OCI-LY7 (cell line): ENCODE measurements around the gene CYP39A1.

ENCODE experiments used
- EZH2phosphoT487 ChIP-seq: fragments of 200-600 bp; sonication (generic); IDR thresholded peaks from 2 replicates; pipeline ENCODE4 v1.6.1; 2018; ENCODE audit warnings: low read depth, borderline replicate concordance, mild to moderate bottlenecking, mixed run types, antibody characterized with exemption, low read length, moderate library complexity, mixed read lengths
- TF ChIP-seq, protein P1 (sequence below): fragments of 200-600 bp; sonication (generic); conservative IDR thresholded peaks from 2 replicates; pipeline ENCODE4 v1.5.1; 2014; ENCODE audit warnings: mild to moderate bottlenecking, antibody characterized with exemption, low read length, moderate library complexity, mixed read lengths

DNA sequence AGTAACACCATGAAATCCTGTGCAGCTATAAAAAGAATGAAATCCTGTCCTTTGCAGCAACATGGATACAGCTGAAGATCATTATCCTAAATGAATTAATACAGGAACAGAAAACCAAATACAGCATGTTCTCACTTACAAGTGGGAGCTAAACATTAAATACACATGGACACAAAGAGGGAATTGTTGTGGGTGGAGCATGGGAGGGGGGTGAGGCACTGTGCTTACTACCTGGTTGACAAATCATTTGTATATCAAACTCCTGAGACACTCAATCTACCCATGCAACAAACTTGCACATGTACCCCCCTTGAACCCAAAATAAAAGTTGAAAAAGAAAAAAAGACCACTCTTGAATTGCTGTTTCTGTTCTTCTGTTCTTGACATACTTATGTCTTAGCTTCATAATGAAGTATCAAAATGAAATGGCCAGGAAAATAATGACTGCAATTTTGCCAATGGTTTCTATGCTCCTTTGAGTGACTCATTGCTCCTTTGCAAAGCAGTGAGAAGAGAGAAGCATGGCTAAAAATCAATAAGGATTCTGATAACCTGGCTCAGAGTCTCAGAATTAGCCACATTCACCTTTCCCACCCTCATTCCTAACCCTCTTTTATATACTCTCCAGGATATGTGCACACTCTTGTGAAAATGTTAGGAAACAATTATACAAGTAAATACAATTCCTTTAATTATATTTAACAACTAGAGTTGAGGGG is 71.0 kb downstream of the CYP39A1 start:
- TF ChIP-seq, protein P1, sequence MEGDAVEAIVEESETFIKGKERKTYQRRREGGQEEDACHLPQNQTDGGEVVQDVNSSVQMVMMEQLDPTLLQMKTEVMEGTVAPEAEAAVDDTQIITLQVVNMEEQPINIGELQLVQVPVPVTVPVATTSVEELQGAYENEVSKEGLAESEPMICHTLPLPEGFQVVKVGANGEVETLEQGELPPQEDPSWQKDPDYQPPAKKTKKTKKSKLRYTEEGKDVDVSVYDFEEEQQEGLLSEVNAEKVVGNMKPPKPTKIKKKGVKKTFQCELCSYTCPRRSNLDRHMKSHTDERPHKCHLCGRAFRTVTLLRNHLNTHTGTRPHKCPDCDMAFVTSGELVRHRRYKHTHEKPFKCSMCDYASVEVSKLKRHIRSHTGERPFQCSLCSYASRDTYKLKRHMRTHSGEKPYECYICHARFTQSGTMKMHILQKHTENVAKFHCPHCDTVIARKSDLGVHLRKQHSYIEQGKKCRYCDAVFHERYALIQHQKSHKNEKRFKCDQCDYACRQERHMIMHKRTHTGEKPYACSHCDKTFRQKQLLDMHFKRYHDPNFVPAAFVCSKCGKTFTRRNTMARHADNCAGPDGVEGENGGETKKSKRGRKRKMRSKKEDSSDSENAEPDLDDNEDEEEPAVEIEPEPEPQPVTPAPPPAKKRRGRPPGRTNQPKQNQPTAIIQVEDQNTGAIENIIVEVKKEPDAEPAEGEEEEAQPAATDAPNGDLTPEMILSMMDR = no peak
- TF ChIP-seq EZH2phosphoT487 = no peak
